ENCODE data around the gene TNFSF4. TPM values are rescaled to one million over a fixed set of nuclear protein-coding genes. Genes with fewer than 3 reads are reported as not detected.
"Not testable (repeated sequence)": the region's sequence is repeated elsewhere in the genome, so short reads cannot be mapped to it uniquely, and the experiment has no call there.

The TNFSF4 gene
- total and polyA plus RNA-seq, 2 of the 4 experiments (the other 2 are of a cell fraction): 13.4 to 19.7 TPM

DNA sequence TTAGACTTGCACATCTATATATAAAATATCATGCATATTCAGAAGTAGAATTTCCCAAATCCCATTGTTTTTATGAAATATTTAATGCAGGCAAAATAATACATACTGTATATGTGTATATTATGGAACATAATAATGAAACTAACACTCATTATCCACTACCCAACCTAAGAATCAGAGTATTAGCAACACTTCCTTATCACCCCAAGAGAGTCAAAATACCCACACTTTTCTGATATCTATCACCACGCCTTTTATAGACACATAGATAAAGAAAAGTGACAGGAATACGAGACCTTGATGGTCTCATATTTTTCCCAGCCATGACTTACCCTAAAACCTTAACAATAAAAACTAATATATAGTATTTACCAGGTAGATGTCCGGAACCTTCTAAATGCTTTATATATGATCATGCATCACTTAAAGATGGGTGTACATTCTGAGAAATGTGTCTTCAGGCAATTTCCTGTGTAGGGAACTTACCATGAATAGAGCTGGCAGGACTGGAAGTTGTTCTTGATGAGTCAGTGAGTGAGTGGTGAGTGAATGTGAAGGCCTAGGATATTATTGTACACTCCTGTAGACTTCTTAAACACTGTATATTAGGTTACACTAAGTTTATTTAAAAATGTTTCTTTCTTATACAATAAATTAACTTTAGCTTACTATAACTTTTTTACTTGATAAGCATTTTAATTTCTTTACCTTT lies 45.5 kb downstream of the TNFSF4 start:
- no peak overlapping the region for H3K56ac ChIP-seq (ENCODE audit: extremely low read depth, insufficient read depth, low read length)
- ChIA-PET POLR2A (ENCODE audit: unreplicated experiment) (no interaction called here), CTCF (interaction anchor here (0.9 kb wide), 1 partner anchor 9 kb away, joined by 3 read pairs; no protein-coding TSS in a partner anchor)
- intact Hi-C loops (cut with micrococcal nuclease): no loop called here
- H4K91ac ChIP-seq (ENCODE audit: insufficient read depth, low read depth, low read length): no peak overlapping the region
- H2BK5ac ChIP-seq (ENCODE audit: low read depth, low read length, poor library complexity, severe bottlenecking): no peak overlapping the region
- no peak overlapping the region for H2AK5ac ChIP-seq (ENCODE audit: low read depth, low read length)
- dilution Hi-C loops (cut with HindIII; ENCODE audit: low sequenced_read_pairs, unreplicated experiment): no loop called here
- no peak overlapping the region for H3K27ac ChIP-seq (ENCODE audit: insufficient read depth, low read length)
- ATAC-seq (ENCODE audit: low read depth): peak; percentile 95
- no peak overlapping the region; the same call in 1 of the 2 replicates for H2BK20ac ChIP-seq (ENCODE audit: low read depth, low read length)
- no peak overlapping the region for H3K4ac ChIP-seq (ENCODE audit: low read depth, low read length)
- H2AK9ac ChIP-seq (replicated peaks; ENCODE audit: low read depth, low read length, poor library complexity): no peak overlapping the region
- no peak overlapping the region for H3K14ac ChIP-seq (replicated peaks; ENCODE audit: low read depth, low read length)
- H3K27me3 ChIP-seq (ENCODE audit: control insufficient read depth, insufficient read depth, low read length): no peaks in the 10 kb centered on the region
- H3K4me2 ChIP-seq (ENCODE audit: low read depth, low read length): no peak overlapping the region
- H3K9me1 ChIP-seq (ENCODE audit: insufficient read depth, low read length): no peaks in the 10 kb centered on the region
- H4K20me1 ChIP-seq (ENCODE audit: insufficient read depth, low read length): no peaks in the 10 kb centered on the region
- peaks cover 2% of the 10 kb centered on the region; the same call in 1 of the 2 replicates for H3K4me1 ChIP-seq (ENCODE audit: control insufficient read depth, insufficient read depth, low read length)
- H4K5ac ChIP-seq (ENCODE audit: low read depth, low read length): no peak overlapping the region
- H3K18ac ChIP-seq (ENCODE audit: low read depth, low read length): no peak overlapping the region
- H2AFZ ChIP-seq (replicated peaks; ENCODE audit: low read length, poor library complexity): no peak overlapping the region
- no CpG with 5 or more reads among the region's 3 CpGs for WGBS, 2 experiments (ENCODE audit: extremely low coverage in 2 of 2, insufficient read length in 1 of 2)
- H4K8ac ChIP-seq (ENCODE audit: low read depth in 2 of 2, low read length in 2 of 2): no peak overlapping the region
- no TSS peak for BruUV-seq (replicated peaks)
- peak; percentile 86 for DNase-seq
- in situ Hi-C loops (cut with MboI; ENCODE audit: low sequenced_read_pairs): no loop called here
- no peak overlapping the region for H2BK15ac ChIP-seq (ENCODE audit: low read depth, low read length)
- no peak overlapping the region for H3K9ac ChIP-seq (ENCODE audit: low read depth, low read length)
- H3K23ac ChIP-seq (ENCODE audit: low read depth, low read length): no peak overlapping the region
- H2BK120ac ChIP-seq (ENCODE audit: low read depth, low read length): no peak overlapping the region
- H3K4me3 ChIP-seq (ENCODE audit: insufficient read depth, low read depth, low read length): no peak overlapping the region
- H3K9me3 ChIP-seq (ENCODE audit: control insufficient read depth, insufficient read depth, low read length): no peaks in the 10 kb centered on the region
- H3K79me1 ChIP-seq (ENCODE audit: low read depth in 1 of 2, low read length in 2 of 2): no peaks in the 10 kb centered on the region
- no peak for TF ChIP-seq RAD21 (IDR thresholded peaks at IDR 0.05; ENCODE audit: low read length)
- no peak for TF ChIP-seq MAZ (IDR thresholded peaks at IDR 0.05; ENCODE audit: borderline replicate concordance, low read depth, low read length)
- no peak for TF ChIP-seq SMC3 (IDR thresholded peaks at IDR 0.05; ENCODE audit: low read depth, low read length)
- no peak for TF ChIP-seq NFE2L2 (IDR thresholded peaks at IDR 0.05; ENCODE audit: low read depth, low read length)
- TF ChIP-seq BHLHE40 (IDR thresholded peaks at IDR 0.05; ENCODE audit: low read depth, low read length): no peak
- TF ChIP-seq MXI1 (IDR thresholded peaks at IDR 0.05; ENCODE audit: borderline replicate concordance, low read depth, low read length): no peak
- no peak for TF ChIP-seq POLR2A (IDR thresholded peaks at IDR 0.05; ENCODE audit: low read depth, low read length)
- H3K36me3 ChIP-seq (ENCODE audit: control insufficient read depth, insufficient read depth, low read length): no peaks in the 10 kb centered on the region

DNA sequence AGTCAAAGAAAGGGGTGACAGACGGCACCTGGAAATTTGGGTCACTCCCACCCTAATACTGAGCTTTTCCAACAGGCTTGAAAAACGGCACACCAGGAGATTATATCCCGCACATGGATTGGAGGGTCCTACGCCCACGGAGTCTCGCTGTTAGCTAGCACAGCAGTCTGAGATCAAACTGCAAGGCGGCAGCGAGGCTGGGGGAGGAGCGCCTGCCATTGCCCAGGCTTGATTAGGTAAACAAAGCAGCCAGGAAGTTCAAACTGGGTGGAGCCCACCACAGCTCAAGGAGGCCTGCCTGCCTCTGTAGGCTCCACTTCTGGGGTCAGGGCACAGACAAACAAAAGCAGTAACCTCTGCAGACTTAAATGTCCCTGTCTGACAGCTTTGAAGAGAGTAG lies 53.2 kb downstream of the TNFSF4 start:
- H3K9me1 ChIP-seq (ENCODE audit: insufficient read depth, low read length); H3K9ac ChIP-seq (ENCODE audit: low read depth, low read length); H3K79me1 ChIP-seq (ENCODE audit: low read depth in 1 of 2, low read length in 2 of 2); H3K36me3 ChIP-seq (ENCODE audit: control insufficient read depth, insufficient read depth, low read length); CTCF ChIA-PET; POLR2A ChIA-PET (ENCODE audit: unreplicated experiment); H3K27me3 ChIP-seq (ENCODE audit: control insufficient read depth, insufficient read depth, low read length); H2AFZ ChIP-seq (replicated peaks; ENCODE audit: low read length, poor library complexity); intact Hi-C loops (cut with micrococcal nuclease); H2BK5ac ChIP-seq (ENCODE audit: low read depth, low read length, poor library complexity, severe bottlenecking); H2AK5ac ChIP-seq (ENCODE audit: low read depth, low read length); H3K4me1 ChIP-seq (ENCODE audit: control insufficient read depth, insufficient read depth, low read length); H3K56ac ChIP-seq (ENCODE audit: extremely low read depth, insufficient read depth, low read length); DNase-seq; H3K4me2 ChIP-seq (ENCODE audit: low read depth, low read length); H3K4me3 ChIP-seq (ENCODE audit: insufficient read depth, low read depth, low read length); H3K4ac ChIP-seq (ENCODE audit: low read depth, low read length); H4K91ac ChIP-seq (ENCODE audit: insufficient read depth, low read depth, low read length); H4K8ac ChIP-seq (ENCODE audit: low read depth in 2 of 2, low read length in 2 of 2); H3K14ac ChIP-seq (replicated peaks; ENCODE audit: low read depth, low read length); H4K20me1 ChIP-seq (ENCODE audit: insufficient read depth, low read length); H2BK120ac ChIP-seq (ENCODE audit: low read depth, low read length); H2BK15ac ChIP-seq (ENCODE audit: low read depth, low read length); H3K9me3 ChIP-seq (ENCODE audit: control insufficient read depth, insufficient read depth, low read length); ATAC-seq (ENCODE audit: low read depth); in situ Hi-C loops (cut with MboI; ENCODE audit: low sequenced_read_pairs); BruUV-seq (replicated peaks); H2AK9ac ChIP-seq (replicated peaks; ENCODE audit: low read depth, low read length, poor library complexity); H2BK20ac ChIP-seq (ENCODE audit: low read depth, low read length); H3K27ac ChIP-seq (ENCODE audit: insufficient read depth, low read length); H3K23ac ChIP-seq (ENCODE audit: low read depth, low read length); H4K5ac ChIP-seq (ENCODE audit: low read depth, low read length); H3K18ac ChIP-seq (ENCODE audit: low read depth, low read length); dilution Hi-C loops (cut with HindIII; ENCODE audit: low sequenced_read_pairs, unreplicated experiment): not testable (repeated sequence)
- WGBS, 2 experiments (ENCODE audit: extremely low coverage in 2 of 2, insufficient read length in 1 of 2): 83% methylated on average over 4 of the region's 9 CpGs; no CpG with 5 or more reads in 1 of the 2 experiments
